Tibial nerve (tissue), 3 donors: ENCODE data around the gene PTPRU.

Experiments
- POLR2A ChIP-seq, 2 donors: fragments of 450-650 bp; IDR thresholded peaks; one replicate each; pipeline ENCODE4 v1.6.1; 2017; ENCODE audit warnings: antibody characterized with exemption in 2 of 2, mild to moderate bottlenecking in 2 of 2, moderate library complexity in 2 of 2
- TF ChIP-seq, protein P1 (sequence below), 5 experiments: fragments of 200-600 bp in 3 of 5; fragments of 450-650 bp in 2 of 5; sonication (generic) in 3 of 5; IDR thresholded peaks; one replicate each; pipeline ENCODE4 v1.5.1; 2016 to 2019; ENCODE audit warnings: antibody characterized with exemption in 5 of 5, mild to moderate bottlenecking in 3 of 5, moderate library complexity in 2 of 5

DNA sequence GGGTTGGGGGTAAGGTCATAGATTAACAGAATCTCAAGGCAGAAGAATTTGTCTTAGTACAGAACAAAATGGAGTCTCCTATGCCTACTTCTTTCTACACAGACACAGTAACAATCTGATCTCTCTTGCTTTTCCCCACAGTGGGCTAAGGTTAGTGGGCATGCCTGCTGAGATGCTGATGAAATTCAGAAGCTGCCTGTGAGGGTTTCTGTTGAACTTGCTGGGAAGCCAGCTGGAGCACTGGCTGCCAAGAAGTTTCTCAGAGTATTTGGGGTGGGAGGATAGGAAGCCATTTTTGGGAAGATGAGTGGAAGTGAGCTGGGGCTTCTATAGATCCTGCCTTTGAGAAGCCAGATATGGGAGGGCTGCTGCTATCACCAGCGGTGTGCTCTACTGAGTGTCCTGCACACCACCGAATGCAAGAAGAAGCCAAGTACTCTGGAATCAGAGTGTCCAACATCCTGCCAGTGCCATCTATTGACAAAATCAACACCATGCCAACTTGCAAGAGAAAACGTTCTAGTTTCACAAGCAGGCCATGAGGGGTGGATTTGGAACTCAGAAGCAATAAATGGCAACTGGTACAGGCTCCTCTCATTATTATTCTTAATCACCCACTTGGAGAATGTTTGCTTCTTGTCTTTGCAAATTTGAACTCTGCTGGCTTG lies 102.7 kb downstream of the PTPRU start:
- TF ChIP-seq, protein P1, sequence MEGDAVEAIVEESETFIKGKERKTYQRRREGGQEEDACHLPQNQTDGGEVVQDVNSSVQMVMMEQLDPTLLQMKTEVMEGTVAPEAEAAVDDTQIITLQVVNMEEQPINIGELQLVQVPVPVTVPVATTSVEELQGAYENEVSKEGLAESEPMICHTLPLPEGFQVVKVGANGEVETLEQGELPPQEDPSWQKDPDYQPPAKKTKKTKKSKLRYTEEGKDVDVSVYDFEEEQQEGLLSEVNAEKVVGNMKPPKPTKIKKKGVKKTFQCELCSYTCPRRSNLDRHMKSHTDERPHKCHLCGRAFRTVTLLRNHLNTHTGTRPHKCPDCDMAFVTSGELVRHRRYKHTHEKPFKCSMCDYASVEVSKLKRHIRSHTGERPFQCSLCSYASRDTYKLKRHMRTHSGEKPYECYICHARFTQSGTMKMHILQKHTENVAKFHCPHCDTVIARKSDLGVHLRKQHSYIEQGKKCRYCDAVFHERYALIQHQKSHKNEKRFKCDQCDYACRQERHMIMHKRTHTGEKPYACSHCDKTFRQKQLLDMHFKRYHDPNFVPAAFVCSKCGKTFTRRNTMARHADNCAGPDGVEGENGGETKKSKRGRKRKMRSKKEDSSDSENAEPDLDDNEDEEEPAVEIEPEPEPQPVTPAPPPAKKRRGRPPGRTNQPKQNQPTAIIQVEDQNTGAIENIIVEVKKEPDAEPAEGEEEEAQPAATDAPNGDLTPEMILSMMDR (IDR thresholded peaks at IDR 0.05), result no peak
- TF ChIP-seq POLR2A (IDR thresholded peaks at IDR 0.05), result no peak
